OCI-LY7 (cell line): ENCODE data around the gene ZNF396. TPM values are rescaled to one million over a fixed set of nuclear protein-coding genes. Genes with fewer than 3 reads are reported as not detected.

Experiments
- BruUV-seq: library from RNA; stranded (reverse); fragments of 400-500 nt; replicated peaks from 2 replicates; lab custom pipeline; 2021; lab: Mats Ljungman, UMichigan
- CTCF ChIA-PET: fragments of 300-600 bp; sonication (Branson Sonifier 250); formaldehyde crosslinking; loops from one replicate; lab custom pipeline; 2022; ENCODE audit warnings: antibody characterized with exemption; ENCODE audit not compliant: unreplicated experiment; lab: Charles Lee
- POLR2A ChIA-PET: fragments of 300-600 bp; sonication (Branson Sonifier 250); formaldehyde crosslinking; loops from one replicate; lab custom pipeline; 2022; ENCODE audit warnings: antibody characterized with exemption; lab: Charles Lee
- DNase-seq: peaks from one replicate; pipeline ENCODE4 v3.0.0-alpha.2; 2015; ENCODE audit warnings: low spot score
- H2AFZ ChIP-seq: fragments of 200-600 bp; sonication (generic), shearing (Covaris generic); 2 replicates; pipeline ENCODE4 v1.6.1; 2014; ENCODE audit warnings: mild to moderate bottlenecking, antibody characterized with exemption, low read length, moderate library complexity
- H3K27ac ChIP-seq: fragments of 200-600 bp; sonication (generic); 2 replicates; pipeline ENCODE4 v1.5.1; 2014; ENCODE audit warnings: mixed run types, low read depth, mild to moderate bottlenecking, moderate library complexity, low read length, inconsistent platforms; ENCODE audit not compliant: poor library complexity, severe bottlenecking
- H3K36me3 ChIP-seq: fragments of 200-600 bp; sonication (generic); 2 replicates; pipeline ENCODE4 v1.6.1; 2014; ENCODE audit warnings: mild to moderate bottlenecking, antibody characterized with exemption, low read length, moderate library complexity, mixed read lengths; ENCODE audit not compliant: insufficient read depth
- H3K4me1 ChIP-seq: fragments of 200-600 bp; sonication (generic); 2 replicates; pipeline ENCODE4 v1.5.1; 2014; ENCODE audit warnings: mild to moderate bottlenecking, low read length; ENCODE audit not compliant: insufficient read depth, poor library complexity, severe bottlenecking
- H3K4me2 ChIP-seq: fragments of 200-600 bp; sonication (generic); 2 replicates; pipeline ENCODE4 v1.6.1; 2014; ENCODE audit warnings: mild to moderate bottlenecking, low read length
- H3K4me3 ChIP-seq: fragments of 200-600 bp; sonication (generic); 2 replicates; pipeline ENCODE4 v1.5.1; 2014; ENCODE audit warnings: mild to moderate bottlenecking, low read depth, low read length; ENCODE audit not compliant: poor library complexity, severe bottlenecking
- H3K79me2 ChIP-seq: fragments of 200-600 bp; sonication (generic); 2 replicates; pipeline ENCODE4 v1.6.1; 2016; ENCODE audit warnings: low read depth, mild to moderate bottlenecking, low read length, moderate library complexity, mixed read lengths; ENCODE audit not compliant: insufficient read depth
- H3K9me2 ChIP-seq: fragments of 200-600 bp; sonication (generic); 2 replicates; pipeline ENCODE4 v1.6.1; 2016; ENCODE audit warnings: mild to moderate bottlenecking, low read length, mixed read lengths; ENCODE audit not compliant: insufficient read depth
- H3K9me3 ChIP-seq: fragments of 200-600 bp; sonication (generic); 2 replicates; pipeline ENCODE4 v1.6.1; 2014; ENCODE audit warnings: mild to moderate bottlenecking, mixed run types, low read length, mixed read lengths
- H4K20me1 ChIP-seq: fragments of 200-600 bp; sonication (generic); 2 replicates; pipeline ENCODE4 v1.6.1; 2014; ENCODE audit warnings: mild to moderate bottlenecking, antibody characterized with exemption, low read length, moderate library complexity, mixed read lengths; ENCODE audit not compliant: insufficient read depth
- CTCF ChIP-seq: fragments of 200-600 bp; sonication (generic); conservative IDR thresholded peaks from 2 replicates; pipeline ENCODE4 v1.5.1; 2014; ENCODE audit warnings: mild to moderate bottlenecking, antibody characterized with exemption, low read length, moderate library complexity, mixed read lengths
- EZH2phosphoT487 ChIP-seq: fragments of 200-600 bp; sonication (generic); IDR thresholded peaks from 2 replicates; pipeline ENCODE4 v1.6.1; 2018; ENCODE audit warnings: low read depth, borderline replicate concordance, mild to moderate bottlenecking, mixed run types, antibody characterized with exemption, low read length, moderate library complexity, mixed read lengths
- intact Hi-C: fragments of 100-400 bp; cut with micrococcal nuclease; formaldehyde crosslinking; loops from one replicate; pipeline ENCODE4 v1.10.0; 2022; ENCODE audit not compliant: unreplicated experiment
- total RNA-seq, 2 experiments: library from RNA; depleted of rRNA in 1 of 2; stranded (reverse); fragments of >200 nt in 1 of 2; shearing (Covaris generic) in 1 of 2; gene quantifications; 2 replicates each; pipeline ENCODE4 v1.2.3, GENCODE V29; 2014 to 2022

The ZNF396 gene
- total RNA-seq, 2 experiments from 2014 or later, result 0.38 to 1.1 TPM

GRCh38 chr18:35376393-35376741, 770 bp downstream of the ZNF396 start:
- H3K4me1 ChIP-seq, result peaks cover 5% of the 10 kb centered on the region
- peak overlapping the region; percentile 87; the same call in 1 of the 2 replicates for H2AFZ ChIP-seq
- H3K9me2 ChIP-seq, result no peaks in the 10 kb centered on the region
- intact Hi-C loops, result no loop called here
- ChIA-PET CTCF (no interaction called here), POLR2A (no interaction called here)
- H3K9me3 ChIP-seq, result no peaks in the 10 kb centered on the region
- TF ChIP-seq EZH2phosphoT487 (no peak), CTCF (no peak)
- H3K36me3 ChIP-seq, result no peaks in the 10 kb centered on the region
- no peak overlapping the region for H3K27ac ChIP-seq
- no peaks in the 10 kb centered on the region for H4K20me1 ChIP-seq
- peak overlapping the region; percentile 74 for H3K4me3 ChIP-seq
- peak overlapping the region; percentile 91 for H3K4me2 ChIP-seq
- no peaks in the 10 kb centered on the region for H3K79me2 ChIP-seq
- DNase-seq, result no peak
- BruUV-seq, result no TSS peak

GRCh38 chr18:35374708-35375107, 2.4 kb downstream of the ZNF396 start:
- H3K4me2 ChIP-seq, result no peak overlapping the region
- H3K4me3 ChIP-seq, result no peak overlapping the region
- CTCF ChIA-PET, result no interaction called here
- H3K79me2 ChIP-seq, result no peaks in the 10 kb centered on the region
- POLR2A ChIA-PET, result no interaction called here
- DNase-seq, result no peak
- intact Hi-C loops, result no loop called here
- H3K4me1 ChIP-seq, result peaks cover 5% of the 10 kb centered on the region
- no peaks in the 10 kb centered on the region for H3K36me3 ChIP-seq
- no peak overlapping the region for H2AFZ ChIP-seq
- no peaks in the 10 kb centered on the region for H4K20me1 ChIP-seq
- TF ChIP-seq CTCF (no peak), EZH2phosphoT487 (no peak)
- no peaks in the 10 kb centered on the region for H3K9me3 ChIP-seq
- no peak overlapping the region for H3K27ac ChIP-seq
- BruUV-seq, result no TSS peak
- H3K9me2 ChIP-seq, result no peaks in the 10 kb centered on the region

GRCh38 chr18:35371412-35372195, 5.5 kb downstream of the ZNF396 start:
- no TSS peak for BruUV-seq
- no peak overlapping the region for H2AFZ ChIP-seq
- TF ChIP-seq EZH2phosphoT487 (no peak), CTCF (no peak)
- no peaks in the 10 kb centered on the region for H3K4me1 ChIP-seq
- POLR2A ChIA-PET, result no interaction called here
- H3K79me2 ChIP-seq, result no peaks in the 10 kb centered on the region
- H3K9me2 ChIP-seq, result no peaks in the 10 kb centered on the region
- H4K20me1 ChIP-seq, result no peaks in the 10 kb centered on the region
- DNase-seq, result no peak
- H3K27ac ChIP-seq, result no peak overlapping the region
- H3K4me3 ChIP-seq, result no peak overlapping the region
- intact Hi-C loops, result no loop called here
- no peak overlapping the region for H3K4me2 ChIP-seq
- CTCF ChIA-PET, result no interaction called here
- H3K36me3 ChIP-seq, result no peaks in the 10 kb centered on the region
- H3K9me3 ChIP-seq, result no peaks in the 10 kb centered on the region
